Heart left ventricle (tissue), 13 donors: ENCODE data around the gene GABBR2.

Experiments used
- POLR2A ChIP-seq, 2 donors: fragments of 450-650 bp; IDR thresholded peaks; one replicate each; pipeline ENCODE4 v1.6.1; 2017; ENCODE audit warnings: antibody characterized with exemption in 2 of 2, mild to moderate bottlenecking in 2 of 2, moderate library complexity in 2 of 2
- TF ChIP-seq, protein P1 (sequence below), 12 donors: fragments of 200-600 bp; sonication (generic) in 4 of 12; IDR thresholded peaks; one replicate each; pipeline versions ENCODE4 v1.5.0 to v1.8.0; 2018 to 2022; ENCODE audit warnings: antibody characterized with exemption in 12 of 12, mild to moderate bottlenecking in 5 of 12
- donor health status: ischemic (EF 13 %, LVEDD 7.1; RV severe dilation, severe dysfunction).
- donor health status: DM: no; HTN: yes; CAD: no.
- donor health status: DM: no; HTN: no; CAD: no.
- donor health status: ischemic (EF 25% LVEDD 6.9; RV normal size, moderate dysfunction).
- donor health status: ischemic (EF 25% LVEDD 5.7; RV mildly dilated, moderate dysfunction).
- donor health status: ischemic (EF 35%, LVEDD 5.7; RV mildly dilated, moderate dysfunction).
- donor health status: nonischemic (EF 11% LVEDD 7.7; RV severe dilation, severe dysfunction).
- donor health status: DM: yes; HTN: yes; CAD: no.
- donor health status: PGD.
- donor health status: ischemic (EF 29% LVEDD 5.4; RV normal size, mild dysfunction).
- donor health status: nonischemic (EF 23%, LVEDD 6.1; RV moderate dilation, normal function).

DNA sequence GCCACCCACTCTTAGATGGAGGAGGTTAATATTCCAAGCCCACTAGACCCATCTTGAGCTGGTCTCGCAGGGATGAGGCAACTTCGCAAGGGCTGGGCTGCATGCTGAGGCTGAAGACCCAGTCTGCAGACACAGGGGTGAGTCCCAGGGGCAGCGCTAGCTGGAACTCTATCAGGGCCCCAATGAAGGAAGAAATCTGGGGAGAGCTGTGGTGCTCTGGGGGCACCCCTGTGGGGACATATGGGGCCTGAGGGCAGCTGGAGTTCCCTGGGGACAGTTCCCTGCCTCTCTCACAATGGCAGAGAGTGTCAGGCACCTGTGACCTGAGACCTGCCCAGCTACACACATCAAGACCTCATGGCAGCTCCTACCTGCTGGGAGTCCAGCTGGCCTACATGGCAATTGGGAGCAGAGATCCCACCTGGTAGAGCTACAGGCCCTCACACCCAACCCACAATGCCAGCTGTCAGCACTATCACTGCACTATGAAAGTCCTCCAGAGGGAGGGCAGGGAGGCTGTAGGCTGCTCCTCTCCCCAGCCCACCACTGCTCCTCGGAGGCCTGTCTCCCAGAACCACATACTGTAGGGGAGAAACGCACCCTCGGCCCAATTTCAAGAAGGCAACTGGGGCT is 202.2 kb downstream of the GABBR2 start:
- TF ChIP-seq, protein P1, sequence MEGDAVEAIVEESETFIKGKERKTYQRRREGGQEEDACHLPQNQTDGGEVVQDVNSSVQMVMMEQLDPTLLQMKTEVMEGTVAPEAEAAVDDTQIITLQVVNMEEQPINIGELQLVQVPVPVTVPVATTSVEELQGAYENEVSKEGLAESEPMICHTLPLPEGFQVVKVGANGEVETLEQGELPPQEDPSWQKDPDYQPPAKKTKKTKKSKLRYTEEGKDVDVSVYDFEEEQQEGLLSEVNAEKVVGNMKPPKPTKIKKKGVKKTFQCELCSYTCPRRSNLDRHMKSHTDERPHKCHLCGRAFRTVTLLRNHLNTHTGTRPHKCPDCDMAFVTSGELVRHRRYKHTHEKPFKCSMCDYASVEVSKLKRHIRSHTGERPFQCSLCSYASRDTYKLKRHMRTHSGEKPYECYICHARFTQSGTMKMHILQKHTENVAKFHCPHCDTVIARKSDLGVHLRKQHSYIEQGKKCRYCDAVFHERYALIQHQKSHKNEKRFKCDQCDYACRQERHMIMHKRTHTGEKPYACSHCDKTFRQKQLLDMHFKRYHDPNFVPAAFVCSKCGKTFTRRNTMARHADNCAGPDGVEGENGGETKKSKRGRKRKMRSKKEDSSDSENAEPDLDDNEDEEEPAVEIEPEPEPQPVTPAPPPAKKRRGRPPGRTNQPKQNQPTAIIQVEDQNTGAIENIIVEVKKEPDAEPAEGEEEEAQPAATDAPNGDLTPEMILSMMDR (IDR thresholded peaks at IDR 0.05), result no peak
- TF ChIP-seq POLR2A (IDR thresholded peaks at IDR 0.05), result no peak
